K562 treated with DMSO at 1 percent for 24 hours (cell line): ENCODE data around the gene COL25A1. TPM values are rescaled to one million over a fixed set of nuclear protein-coding genes. Genes with fewer than 3 reads are reported as not detected.

Experiments
- total RNA-seq: library from RNA; unstranded; fragments of 300-600 nt; gene quantifications from 2 replicates; pipeline ENCODE4 v1.2.3, GENCODE V29; 2022; ENCODE audit warnings: low read depth; ENCODE audit not compliant: insufficient read depth

COL25A1 gene
- 0.08 TPM in 1 of 2 replicates, not detected in the other for total RNA-seq

GRCh38 chr4:109302361-109303139, at the start of gene COL25A1:
Gene COL25A1, minus strand, starts transcription at chr4:109302658.

DNA sequence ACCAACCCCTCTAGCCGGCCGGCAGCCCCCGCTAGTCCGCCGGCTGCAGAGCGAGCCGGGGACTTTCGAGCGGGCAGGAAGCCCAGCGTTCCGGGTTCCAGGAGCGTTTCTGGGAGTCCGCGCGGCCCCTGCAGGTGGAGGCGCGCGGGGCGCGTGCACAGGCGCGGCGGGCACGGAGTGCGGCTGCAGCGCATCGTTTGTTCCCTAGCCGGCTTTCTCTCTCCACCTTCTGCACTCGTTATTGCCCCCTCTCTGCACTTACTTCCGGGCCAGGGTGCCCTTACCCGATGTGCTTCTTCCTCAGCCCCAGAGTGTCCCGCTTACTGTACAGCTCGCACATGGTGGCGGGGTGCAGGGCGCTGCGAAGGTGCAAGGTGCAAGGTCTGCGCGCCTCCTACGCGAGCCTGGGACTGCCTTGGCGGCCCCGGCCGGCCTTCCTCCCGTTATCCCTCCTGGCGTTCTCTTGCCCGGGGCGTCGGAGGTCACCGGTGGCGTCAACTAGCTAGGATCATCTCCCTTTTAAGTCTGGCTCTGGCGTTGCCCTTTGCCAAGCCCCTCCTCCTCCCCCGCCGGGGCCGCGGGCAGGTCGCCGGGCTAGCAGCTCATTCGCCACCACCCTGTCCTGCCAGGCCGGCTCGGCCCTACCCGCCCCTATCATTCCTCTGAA, 539.8 kb downstream of the COL25A1 start, which contains the start of gene ETNPPL:
ETNPPL (minus strand) TSS at position 495 of the 667 bp plus-strand sequence; CDS start at position 340, 155 bp downstream.

Other genes starting within 250 kb of the COL25A1 start
- gene SEC24B, start 131.2 kb upstream of the COL25A1 start, total RNA-seq, result 14.0 and 16.8 TPM in 2 replicates